Inferior parietal cortex (tissue), 1 donor: ENCODE results near the gene PPP6R2.
A peak's percentile ranks its signal among the peaks of the same experiment; 100 is the strongest.

Source experiments
- DNase-seq: peaks from one replicate; pipeline ENCODE4 v3.0.0-alpha.2; 2016; ENCODE audit errors: extremely low spot score

Gene PPP6R2

GRCh38 chr22:50342651-50343540 is at the start of gene PPP6R2:
PPP6R2 (plus strand) TSS chr22:50343327; CDS start chr22:50393909, 50,582 bp downstream.
- DNase-seq, result peak; percentile 70

GRCh38 chr22:50293441-50294318 is 49.4 kb upstream of the PPP6R2 start:
- DNase-seq, result no peak

GRCh38 chr22:50294319-50294656 is 48.8 kb upstream of the PPP6R2 start:
- DNase-seq, result no peak

GRCh38 chr22:50296658-50297490 is 46.3 kb upstream of the PPP6R2 start:
- no peak for DNase-seq

- DNase-seq, result no peak
Observed at GRCh38 chr22:50297510-50298265, 45.4 kb upstream of the PPP6R2 start.

- no peak for DNase-seq
Observed at GRCh38 chr22:50298266-50298637, 44.9 kb upstream of the PPP6R2 start.

GRCh38 chr22:50298937-50299784 is 44.0 kb upstream of the PPP6R2 start:
- DNase-seq, result no peak

- DNase-seq, result no peak
Observed at GRCh38 chr22:50299785-50300619, 43.1 kb upstream of the PPP6R2 start.

GRCh38 chr22:50300620-50301257 is 42.4 kb upstream of the PPP6R2 start:
- DNase-seq, result no peak

- DNase-seq, result no peak
Observed at GRCh38 chr22:50301581-50301991, 41.5 kb upstream of the PPP6R2 start.

- no peak for DNase-seq
Observed at GRCh38 chr22:50302041-50302541, 41.0 kb upstream of the PPP6R2 start.

GRCh38 chr22:50302564-50302963 is 40.6 kb upstream of the PPP6R2 start:
- no peak for DNase-seq

GRCh38 chr22:50303515-50303847 is 39.6 kb upstream of the PPP6R2 start:
- DNase-seq, result no peak

- no peak for DNase-seq
Observed at GRCh38 chr22:50303848-50304527, 39.1 kb upstream of the PPP6R2 start.

GRCh38 chr22:50304528-50305392 is 38.4 kb upstream of the PPP6R2 start:
- no peak for DNase-seq

- no peak for DNase-seq
Observed at GRCh38 chr22:50305393-50305922, 37.7 kb upstream of the PPP6R2 start.
